CD8-positive, alpha-beta memory T cell (primary cell): ENCODE results near the gene MICOS13. TPM values are rescaled to one million over a fixed set of nuclear protein-coding genes. Genes with fewer than 3 reads are reported as not detected.

Source experiments
- CTCF ChIA-PET: fragments of 350-600 bp; sonication (Branson Sonifier 250); formaldehyde crosslinking; loops from one replicate; lab custom pipeline; 2021; ENCODE audit warnings: antibody characterized with exemption; lab: Charles Lee
- POLR2A ChIA-PET: fragments of 350-600 bp; sonication (Branson Sonifier 250); formaldehyde crosslinking; loops from one replicate; lab custom pipeline; 2021; ENCODE audit warnings: antibody characterized with exemption; lab: Charles Lee
- DNase-seq, 5 donors: peaks; one replicate each; pipeline versions ENCODE4 v3.0.0 to v3.0.0-alpha.2; 2020 to 2022; ENCODE audit warnings: mixed read lengths in 1 of 5
- H3K27ac ChIP-seq: one replicate; pipeline ENCODE4 v1.7.0; 2013; ENCODE audit warnings: low read depth, mild to moderate bottlenecking, low read length, moderate library complexity
- H3K27me3 ChIP-seq: 2 replicates; pipeline ENCODE4 v1.7.0; 2013; ENCODE audit warnings: low read length, mild to moderate bottlenecking; ENCODE audit not compliant: insufficient read depth, poor library complexity, severe bottlenecking
- H3K36me3 ChIP-seq: 2 replicates; pipeline ENCODE4 v1.7.0; 2013; ENCODE audit warnings: mild to moderate bottlenecking, low read length, moderate library complexity; ENCODE audit not compliant: insufficient read depth
- H3K4me1 ChIP-seq: 2 replicates; pipeline ENCODE4 v1.7.0; 2013; ENCODE audit warnings: mild to moderate bottlenecking, low read length, moderate library complexity; ENCODE audit not compliant: insufficient read depth
- H3K4me3 ChIP-seq: 2 replicates; pipeline ENCODE4 v1.7.0; 2013; ENCODE audit warnings: mild to moderate bottlenecking, low read length
- H3K9me3 ChIP-seq: 2 replicates; pipeline ENCODE4 v1.7.0; 2013; ENCODE audit warnings: mild to moderate bottlenecking, low read length
- H3K27ac Mint-ChIP-seq, 8 donors: one replicate each; pipeline ENCODE4 v1.8.0; 2020 to 2021; ENCODE audit warnings: mixed read lengths in 8 of 8, mild to moderate bottlenecking in 6 of 8, inconsistent platforms in 3 of 8, moderate library complexity in 3 of 8
- H3K27me3 Mint-ChIP-seq, 2 donors: one replicate each; pipeline ENCODE4 v1.8.0; 2020 to 2021; ENCODE audit warnings: mixed read lengths in 2 of 2, mild to moderate bottlenecking in 1 of 2, moderate library complexity in 1 of 2
- H3K36me3 Mint-ChIP-seq, 3 donors: one replicate each; pipeline ENCODE4 v1.8.0; 2020 to 2021; ENCODE audit warnings: mixed read lengths in 3 of 3, inconsistent platforms in 1 of 3, mild to moderate bottlenecking in 1 of 3
- H3K4me1 Mint-ChIP-seq, 3 donors: one replicate each; pipeline ENCODE4 v1.8.0; 2020 to 2021; ENCODE audit warnings: mixed read lengths in 3 of 3, inconsistent platforms in 1 of 3, mild to moderate bottlenecking in 1 of 3
- H3K4me3 Mint-ChIP-seq, 7 donors: one replicate each; pipeline ENCODE4 v1.8.0; 2020 to 2021; ENCODE audit warnings: mixed read lengths in 7 of 7, mild to moderate bottlenecking in 6 of 7, moderate library complexity in 4 of 7, inconsistent platforms in 2 of 7
- H3K9me3 Mint-ChIP-seq, 5 donors: one replicate each; pipeline ENCODE4 v1.8.0; 2020 to 2022; ENCODE audit warnings: mixed read lengths in 5 of 5, mild to moderate bottlenecking in 3 of 5, moderate library complexity in 2 of 5, inconsistent platforms in 1 of 5
- polyA plus RNA-seq: library from polyadenylated mRNA; unstranded; fragments of 300-500 nt; fragmentation: Illumina TruSeq; gene quantifications from one replicate; pipeline ENCODE4 v1.2.3, GENCODE V29; 2021
- total RNA-seq, 2 experiments: library from RNA; stranded (reverse); gene quantifications; one replicate each; pipeline ENCODE4 v1.2.3, GENCODE V29; 2021

Gene MICOS13
- total and polyA plus RNA-seq, 3 experiments from 2014 or later, result 60.6 to 117 (median 62.1) TPM

DNA sequence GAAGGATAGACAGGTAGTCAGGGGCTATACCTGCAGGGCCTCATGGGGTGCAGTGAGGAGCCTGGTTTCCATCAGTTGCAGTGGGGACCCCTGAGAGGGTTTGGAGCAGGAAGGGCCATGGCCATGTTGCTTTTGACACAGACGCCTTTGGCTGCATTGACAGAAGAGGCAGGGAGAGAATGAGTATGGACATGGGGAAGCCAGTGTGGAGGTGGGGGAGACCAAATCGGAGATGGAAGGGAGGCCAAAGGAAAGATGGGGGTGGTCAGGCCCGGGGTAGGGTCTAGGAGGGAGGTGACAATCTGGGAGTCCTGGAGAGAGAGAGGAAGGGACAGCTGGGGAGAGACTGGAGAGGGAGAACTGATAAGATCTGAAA lies 1.8 kb upstream of the MICOS13 start:
- peaks cover 0 to 11% (median 0%) of the 10 kb centered on the region in 3 donors for H3K36me3 Mint-ChIP-seq
- H3K4me1 ChIP-seq, result peaks cover 21% of the 10 kb centered on the region
- DNase-seq, result no peak
- CTCF ChIA-PET, result interaction anchor here (1.0 kb wide), 1 partner anchor 59 kb away, joined by 3 read pairs; the partner anchor contains the start of genes SAFB and SAFB2
- no peaks in the 10 kb centered on the region for H3K27me3 ChIP-seq
- H3K27me3 Mint-ChIP-seq, result peaks cover 0 to 2% of the 10 kb centered on the region in 2 donors
- H3K4me3 Mint-ChIP-seq, result peak overlapping the region; percentile 58 to 96 (median 78)
- H3K27ac ChIP-seq, result no peak overlapping the region
- no peaks in the 10 kb centered on the region for H3K9me3 Mint-ChIP-seq
- peak overlapping the region in 7 of 8 donors; percentile 37 to 96 (median 83) for H3K27ac Mint-ChIP-seq
- POLR2A ChIA-PET, result interaction anchor here (1.7 kb wide), 1 partner anchor 9 kb away, joined by 4 read pairs; no protein-coding TSS in a partner anchor
- H3K4me1 Mint-ChIP-seq, result peaks cover 22 to 45% (median 37%) of the 10 kb centered on the region in 3 donors
- no peak overlapping the region for H3K4me3 ChIP-seq
- no peaks in the 10 kb centered on the region for H3K9me3 ChIP-seq
- H3K36me3 ChIP-seq, result no peaks in the 10 kb centered on the region

DNA sequence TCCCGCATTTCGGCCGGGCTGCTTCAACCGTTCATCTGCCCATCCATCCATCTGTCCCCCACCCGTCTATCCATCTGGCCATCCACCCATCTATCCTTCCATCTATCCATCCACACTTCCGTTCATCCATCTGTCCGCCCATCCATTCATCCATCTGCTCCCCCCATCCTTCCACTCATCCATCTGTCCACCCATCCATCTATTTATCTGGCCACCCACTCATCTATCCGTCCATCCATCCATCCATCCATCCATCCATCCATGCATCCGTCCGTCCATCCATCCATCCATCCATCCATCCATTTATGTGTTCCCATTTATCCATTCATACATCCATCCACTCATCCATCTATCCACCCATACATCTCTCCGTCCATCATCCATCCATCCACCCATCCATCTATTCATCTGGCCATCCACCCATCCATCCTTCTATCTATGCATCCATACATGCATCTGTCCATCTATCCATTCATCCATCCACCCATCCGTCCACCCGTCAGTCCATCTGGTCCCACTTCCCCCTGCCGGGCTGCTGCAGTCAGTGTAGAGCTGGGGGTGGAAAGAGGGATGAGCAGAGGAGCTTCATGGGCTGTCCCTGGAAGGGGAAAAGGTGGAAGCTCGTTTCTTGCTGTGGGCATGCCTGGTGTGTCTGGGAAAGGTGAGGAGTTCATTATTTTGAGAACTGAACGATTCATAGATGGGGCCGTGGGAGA lies 1.2 kb upstream of the MICOS13 start:
- H3K27me3 Mint-ChIP-seq, result peaks cover 0 to 2% of the 10 kb centered on the region in 2 donors
- ChIA-PET CTCF (interaction anchor here (1.0 kb wide), 1 partner anchor 59 kb away, joined by 3 read pairs; the partner anchor contains the start of genes SAFB and SAFB2), POLR2A (interaction anchor here (1.7 kb wide), 1 partner anchor 10 kb away, joined by 4 read pairs; no protein-coding TSS in a partner anchor)
- no peaks in the 10 kb centered on the region for H3K9me3 ChIP-seq
- DNase-seq, result no peak
- H3K4me1 Mint-ChIP-seq, result peaks cover 21 to 40% (median 35%) of the 10 kb centered on the region in 3 donors
- H3K27ac ChIP-seq, result no peak overlapping the region
- peaks cover 21% of the 10 kb centered on the region for H3K4me1 ChIP-seq
- no peaks in the 10 kb centered on the region for H3K27me3 ChIP-seq
- peak overlapping the region; percentile 64 to 96 (median 79) for H3K4me3 Mint-ChIP-seq
- peak overlapping the region; percentile 99 for H3K4me3 ChIP-seq
- H3K27ac Mint-ChIP-seq, result peak overlapping the region; percentile 0 to 96 (median 80)
- peaks cover 0 to 11% (median 0%) of the 10 kb centered on the region in 3 donors for H3K36me3 Mint-ChIP-seq
- no peaks in the 10 kb centered on the region for H3K36me3 ChIP-seq
- no peaks in the 10 kb centered on the region for H3K9me3 Mint-ChIP-seq

DNA sequence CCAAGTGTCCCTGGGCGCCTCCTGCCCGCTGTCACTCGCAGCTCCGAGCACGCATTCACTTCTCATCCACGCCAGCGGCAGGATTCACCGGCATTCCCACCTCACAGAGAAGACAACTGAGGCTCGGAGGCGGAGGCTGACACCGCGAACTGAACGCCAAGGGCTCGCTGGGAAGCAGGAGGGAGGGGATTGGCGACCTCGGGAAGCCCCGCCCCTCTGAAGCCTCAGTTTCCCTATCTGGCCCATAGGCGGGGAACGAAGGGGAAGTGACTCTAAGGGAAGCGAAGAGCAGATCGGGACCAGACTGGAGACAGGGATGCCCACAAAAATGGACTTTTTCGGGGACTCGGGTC lies 256 bp downstream of the MICOS13 start:
- CTCF ChIA-PET, result interaction anchor here (1.1 kb wide), 1 partner anchor 10 kb away, joined by 4 read pairs; the partner anchor contains the start of gene RPL36

DNA sequence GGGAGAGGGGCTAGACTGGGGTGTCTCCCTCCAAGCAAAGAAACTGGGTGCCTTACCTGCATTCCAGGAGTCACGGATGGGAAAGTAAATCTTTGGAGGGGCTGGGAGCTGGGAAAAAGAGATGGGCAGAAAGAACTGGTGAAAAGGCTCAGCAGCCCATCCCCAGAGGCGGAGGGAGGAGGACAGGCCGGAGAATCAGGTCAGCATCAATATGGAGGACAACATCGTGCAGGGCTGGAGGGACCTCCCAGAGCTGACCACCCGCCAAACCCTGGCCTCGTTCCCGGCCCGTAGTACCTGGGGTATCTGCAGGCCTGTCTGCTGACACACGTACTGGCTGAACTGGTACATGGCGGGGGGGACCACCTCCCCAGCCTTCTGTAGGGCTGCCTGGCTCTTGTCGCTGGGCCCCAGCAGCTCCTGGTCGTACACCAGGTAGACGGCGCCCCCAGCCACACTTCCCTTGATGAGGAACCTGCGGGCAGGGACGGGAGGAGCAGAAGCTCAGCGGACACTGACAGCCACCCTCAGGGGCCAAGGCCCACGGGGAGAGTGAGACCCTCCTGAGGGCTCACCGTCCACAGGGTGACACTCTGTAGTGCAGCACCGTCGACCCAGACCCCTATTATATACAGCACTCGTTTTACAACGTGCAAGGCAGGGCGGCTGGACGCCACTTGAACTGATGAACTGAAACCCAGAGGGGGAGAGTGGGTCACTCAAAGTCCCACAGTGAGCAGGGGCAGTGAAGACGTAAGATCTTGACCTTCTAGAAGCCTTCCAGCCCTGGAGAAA lies 830 bp downstream of the MICOS13 start:
- Histone ChIP-seq H3K27ac (peak overlapping the region; percentile 98), H3K27me3 (no peaks in the 10 kb centered on the region), H3K4me1 (peaks cover 21% of the 10 kb centered on the region), H3K4me3 (peak overlapping the region; percentile 99), H3K9me3 (no peaks in the 10 kb centered on the region), H3K36me3 (no peaks in the 10 kb centered on the region)
- ChIA-PET POLR2A (interaction anchor here (0.9 to 1.3 kb wide), 3 partner anchors 10 to 57 kb away, joined by 3 to 5 read pairs (median 3); partner anchors contain the start of genes RPL36, SAFB and SAFB2), CTCF (interaction anchor here (1.1 to 1.3 kb wide), 2 partner anchors 11 to 42 kb away, joined by 4 to 5 read pairs; partner anchors contain the start of gene RPL36)
- Mint-ChIP-seq H3K27ac (peak overlapping the region; percentile 88 to 100 (median 100)), H3K4me3 (peak overlapping the region; percentile 85 to 97 (median 90)), H3K27me3 (peaks cover 0 to 2% of the 10 kb centered on the region in 2 donors), H3K4me1 (peaks cover 18 to 31% (median 30%) of the 10 kb centered on the region in 3 donors), H3K9me3 (no peaks in the 10 kb centered on the region), H3K36me3 (peaks cover 0 to 11% (median 0%) of the 10 kb centered on the region in 3 donors)
- DNase-seq, result no peak

More for the DNA sequence above, 256 bp downstream of the MICOS13 start:
- Mint-ChIP-seq H3K9me3 (no peaks in the 10 kb centered on the region), H3K4me3 (peak overlapping the region; percentile 85 to 97 (median 90)), H3K27me3 (peaks cover 0 to 2% of the 10 kb centered on the region in 2 donors), H3K4me1 (peaks cover 18 to 31% (median 30%) of the 10 kb centered on the region in 3 donors), H3K27ac (peak overlapping the region; percentile 88 to 100 (median 100)), H3K36me3 (peaks cover 0 to 11% (median 0%) of the 10 kb centered on the region in 3 donors)
- Histone ChIP-seq H3K4me3 (peak overlapping the region; percentile 99), H3K27me3 (no peaks in the 10 kb centered on the region), H3K27ac (peak overlapping the region; percentile 98), H3K4me1 (peaks cover 21% of the 10 kb centered on the region), H3K36me3 (no peaks in the 10 kb centered on the region), H3K9me3 (no peaks in the 10 kb centered on the region)
- no peak for DNase-seq
- POLR2A ChIA-PET, result interaction anchor here (0.9 to 1.3 kb wide), 2 partner anchors 10 to 11 kb away, joined by 3 to 5 read pairs; partner anchors contain the start of gene RPL36

DNA sequence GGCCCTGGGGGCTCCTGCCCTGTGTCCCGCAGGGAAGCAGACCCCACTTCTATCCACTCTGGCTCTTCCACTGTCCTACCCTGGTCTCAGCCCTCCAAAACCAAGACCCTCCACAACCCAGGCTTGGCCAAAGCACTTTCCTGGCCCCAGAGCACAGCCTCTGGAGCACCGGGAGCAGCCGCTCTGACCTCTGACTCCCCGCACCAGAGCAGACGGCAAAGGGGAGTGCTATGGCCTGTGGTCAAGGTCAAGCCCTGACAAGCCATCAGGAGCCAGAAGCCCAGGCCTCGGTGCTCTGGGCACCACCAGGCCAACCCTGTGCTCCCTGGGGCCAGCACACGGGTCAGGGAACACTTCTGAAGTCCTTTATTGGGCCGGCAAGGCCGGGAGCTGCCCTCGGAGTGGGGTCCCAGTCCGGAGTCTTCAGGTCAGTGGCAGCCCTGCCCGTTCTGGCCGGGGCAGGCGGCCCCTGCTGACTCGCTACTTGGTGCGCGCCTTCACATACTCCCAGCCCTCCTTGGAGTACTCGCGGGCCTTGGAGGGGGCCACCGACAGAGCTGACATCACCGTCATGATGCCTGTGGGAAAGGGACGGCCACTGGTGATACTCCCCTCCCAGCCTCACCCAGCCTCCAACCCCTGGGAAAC lies 2.1 kb downstream of the MICOS13 start:
- H3K9me3 ChIP-seq, result no peaks in the 10 kb centered on the region
- ChIA-PET CTCF (interaction anchor here (1.3 to 2.2 kb wide), 2 partner anchors 9 to 43 kb away, joined by 5 read pairs; no protein-coding TSS in a partner anchor), POLR2A (interaction anchor here (1.0 kb wide), 1 partner anchor 55 kb away, joined by 3 read pairs; the partner anchor contains the start of genes SAFB and SAFB2)
- H3K27ac ChIP-seq, result no peak overlapping the region
- H3K4me1 Mint-ChIP-seq, result peaks cover 18 to 31% (median 30%) of the 10 kb centered on the region in 3 donors
- no peaks in the 10 kb centered on the region for H3K27me3 ChIP-seq
- H3K4me3 Mint-ChIP-seq, result no peak overlapping the region
- H3K27me3 Mint-ChIP-seq, result peaks cover 0 to 2% of the 10 kb centered on the region in 2 donors
- H3K9me3 Mint-ChIP-seq, result no peaks in the 10 kb centered on the region
- peaks cover 0 to 11% (median 3%) of the 10 kb centered on the region in 3 donors for H3K36me3 Mint-ChIP-seq
- H3K27ac Mint-ChIP-seq, result no peak overlapping the region
- DNase-seq, result no peak
- no peaks in the 10 kb centered on the region for H3K36me3 ChIP-seq
- H3K4me1 ChIP-seq, result peaks cover 21% of the 10 kb centered on the region
- no peak overlapping the region for H3K4me3 ChIP-seq

DNA sequence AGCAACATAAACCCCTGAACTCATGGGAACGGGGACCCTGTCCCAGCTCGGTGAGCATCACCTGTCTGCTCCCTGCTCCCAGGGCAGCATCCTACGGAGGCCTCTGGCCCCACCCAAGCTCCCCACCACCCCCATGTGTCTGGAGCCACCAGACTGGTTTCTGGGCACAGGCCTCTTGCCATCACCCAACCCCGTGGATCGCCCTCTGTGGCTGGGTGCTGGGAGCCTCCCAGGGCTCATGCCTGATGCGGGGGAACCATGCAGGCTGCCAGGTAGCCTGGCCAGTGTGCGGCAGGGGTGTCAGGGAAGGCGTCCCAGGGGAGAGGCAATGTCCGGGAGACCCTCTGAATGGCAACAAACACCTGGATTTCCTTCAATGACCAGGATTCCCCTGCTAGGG lies 2.7 kb downstream of the MICOS13 start:
- H3K27me3 ChIP-seq, result no peaks in the 10 kb centered on the region
- peaks cover 0 to 11% (median 3%) of the 10 kb centered on the region in 3 donors for H3K36me3 Mint-ChIP-seq
- CTCF ChIA-PET, result interaction anchor here (1.9 to 2.2 kb wide), 2 partner anchors 10 to 12 kb away, joined by 5 to 8 read pairs; partner anchors contain the start of gene RPL36
- H3K9me3 ChIP-seq, result no peaks in the 10 kb centered on the region
- H3K27me3 Mint-ChIP-seq, result peaks cover 0 to 2% of the 10 kb centered on the region in 2 donors
- peaks cover 17 to 31% (median 30%) of the 10 kb centered on the region in 3 donors for H3K4me1 Mint-ChIP-seq
- H3K4me1 ChIP-seq, result peaks cover 21% of the 10 kb centered on the region
- POLR2A ChIA-PET, result interaction anchor here (0.8 kb wide), 1 partner anchor 55 kb away, joined by 9 read pairs; the partner anchor contains the start of genes SAFB and SAFB2
- no peaks in the 10 kb centered on the region for H3K36me3 ChIP-seq
- no peak overlapping the region for H3K4me3 ChIP-seq
- H3K27ac Mint-ChIP-seq, result no peak overlapping the region
- no peak overlapping the region for H3K27ac ChIP-seq
- no peak for DNase-seq
- H3K4me3 Mint-ChIP-seq, result peak overlapping the region in 4 of 7 donors; percentile 12 to 63 (median 44)
- H3K9me3 Mint-ChIP-seq, result no peaks in the 10 kb centered on the region

DNA sequence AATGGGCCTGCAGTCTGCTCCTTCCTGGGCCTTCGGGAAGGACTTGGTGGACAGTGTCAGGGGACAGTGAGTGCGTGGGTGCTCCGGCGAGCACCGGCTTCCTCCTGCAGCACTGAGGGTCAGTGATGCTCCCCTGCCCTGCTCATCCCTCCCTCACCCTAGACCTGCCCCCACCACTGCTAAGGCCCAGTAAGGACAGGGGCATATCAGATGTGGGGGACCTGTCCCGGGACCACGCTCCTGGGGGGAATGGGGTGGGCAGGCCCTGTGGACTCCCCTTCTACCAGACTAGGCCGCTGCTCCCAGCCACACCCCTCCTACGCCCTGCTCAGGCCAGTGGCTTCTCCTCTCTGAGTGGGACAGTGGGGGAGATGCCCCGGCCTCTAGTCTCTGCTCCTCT lies 3.2 kb downstream of the MICOS13 start:
- no peaks in the 10 kb centered on the region for H3K9me3 Mint-ChIP-seq
- H3K27ac Mint-ChIP-seq, result peak overlapping the region in 1 of 8 donors; percentile 82
- peaks cover 17 to 30% (median 28%) of the 10 kb centered on the region in 3 donors for H3K4me1 Mint-ChIP-seq
- H3K36me3 Mint-ChIP-seq, result peaks cover 0 to 11% (median 3%) of the 10 kb centered on the region in 3 donors
- DNase-seq, result no peak
- CTCF ChIA-PET, result interaction anchor here (1.9 to 2.2 kb wide), 2 partner anchors 10 to 13 kb away, joined by 5 to 8 read pairs; partner anchors contain the start of gene RPL36
- H3K36me3 ChIP-seq, result no peaks in the 10 kb centered on the region
- H3K27ac ChIP-seq, result no peak overlapping the region
- POLR2A ChIA-PET, result interaction anchor here (0.8 to 1.3 kb wide), 2 partner anchors 13 to 54 kb away, joined by 4 to 9 read pairs; partner anchors contain the start of genes RPL36, SAFB and SAFB2
- H3K4me3 Mint-ChIP-seq, result peak overlapping the region in 1 of 7 donors; percentile 34
- H3K4me3 ChIP-seq, result no peak overlapping the region
- peaks cover 0 to 2% of the 10 kb centered on the region in 2 donors for H3K27me3 Mint-ChIP-seq
- H3K9me3 ChIP-seq, result no peaks in the 10 kb centered on the region
- peaks cover 21% of the 10 kb centered on the region for H3K4me1 ChIP-seq
- H3K27me3 ChIP-seq, result no peaks in the 10 kb centered on the region
